Kidney (tissue), 14 donors: Measurements from ENCODE around the gene TCF3. TPM values are rescaled to one million over a fixed set of nuclear protein-coding genes. Genes with fewer than 3 reads are reported as not detected.

ENCODE experiments used
- DNase-seq, 5 donors: peaks; one replicate each; pipeline ENCODE4 v3.0.0-alpha.2; 2013 to 2020
- FAIRE-seq: peaks from 2 replicates; lab custom pipeline; 2012; peaks lifted over from hg19 to GRCh38; lab: Jason Lieb, UNC
- H3K27ac ChIP-seq, 2 donors: one replicate each; pipeline ENCODE4 v1.7.0; 2013; ENCODE audit warnings: low read depth in 2 of 2, low read length in 2 of 2, inconsistent platforms in 1 of 2
- H3K27me3 ChIP-seq: one replicate; pipeline ENCODE4 v1.7.1; 2013; ENCODE audit warnings: low read length, inconsistent platforms; ENCODE audit not compliant: control insufficient read depth, insufficient read depth
- H3K36me3 ChIP-seq, 3 donors: one replicate each; pipeline versions ENCODE4 v1.7.0 to v1.7.1; 2013; ENCODE audit warnings: low read length in 3 of 3, control low read depth in 1 of 3, inconsistent platforms in 1 of 3; ENCODE audit not compliant: insufficient read depth in 3 of 3, control insufficient read depth in 2 of 3
- H3K4me1 ChIP-seq, 3 donors: one replicate each; pipeline versions ENCODE4 v1.7.0 to v1.7.1; 2013; ENCODE audit warnings: low read length in 3 of 3, inconsistent platforms in 1 of 3, low read depth in 1 of 3; ENCODE audit not compliant: control insufficient read depth in 2 of 3, insufficient read depth in 2 of 3
- H3K4me3 ChIP-seq, 3 donors: one replicate each; pipeline versions ENCODE4 v1.7.0 to v1.8.1; 2013; ENCODE audit warnings: low read length in 3 of 3, control low read depth in 1 of 3, inconsistent platforms in 1 of 3
- H3K9ac ChIP-seq, 3 donors: one replicate each; pipeline versions ENCODE4 v1.7.0 to v1.7.1; 2013; ENCODE audit warnings: low read length in 3 of 3, control low read depth in 1 of 3, inconsistent platforms in 1 of 3
- H3K9me3 ChIP-seq, 3 donors: one replicate each; pipeline versions ENCODE4 v1.7.0 to v1.7.1; 2013; ENCODE audit warnings: low read length in 3 of 3, control low read depth in 1 of 3, inconsistent platforms in 1 of 3; ENCODE audit not compliant: control insufficient read depth in 2 of 3, insufficient read depth in 1 of 3
- CTCF ChIP-seq: IDR thresholded peaks from 3 replicates; pipeline ENCODE4 v1.5.1; 2012; ENCODE audit warnings: mild to moderate bottlenecking, moderate library complexity, borderline replicate concordance; ENCODE audit not compliant: insufficient read depth; ENCODE audit errors: extremely low read depth
- intact Hi-C: fragments of 100-400 bp; cut with DNase I; formaldehyde crosslinking; loops from one replicate; pipeline ENCODE4 v1.11.1; 2022
- polyA plus RNA-seq: library from polyadenylated mRNA; stranded (reverse); fragments of 350-450 nt; fragmentation: Illumina TruSeq; extraction: RNeasy Lipid Tissue Mini Kit (QIAGEN cat#74804); gene quantifications from one replicate; pipeline ENCODE4 v1.2.3, GENCODE V29; 2014; ENCODE audit warnings: low read depth, low replicate concordance; ENCODE audit not compliant: insufficient read depth
- total RNA-seq: library from RNA; stranded (reverse); fragmentation: NEBNext Ultra II Directional; extraction: Animal tissue kit (Norgen Biotek cat#: 25700); gene quantifications from one replicate; pipeline ENCODE4 v1.2.1, GENCODE V29; 2021
- donor health status: control.
- donor health status: control.
- donor health status: control.
- donor health status: control.
- donor health status: control.
- donor health status: DM: yes; HTN: yes; CAD: no.
- donor health status: Normal renal cell carcinoma (clear cell type).

Gene TCF3
- total and polyA plus RNA-seq, 2 donors from 2014 or later: 20.3 to 50.2 TPM

DNA sequence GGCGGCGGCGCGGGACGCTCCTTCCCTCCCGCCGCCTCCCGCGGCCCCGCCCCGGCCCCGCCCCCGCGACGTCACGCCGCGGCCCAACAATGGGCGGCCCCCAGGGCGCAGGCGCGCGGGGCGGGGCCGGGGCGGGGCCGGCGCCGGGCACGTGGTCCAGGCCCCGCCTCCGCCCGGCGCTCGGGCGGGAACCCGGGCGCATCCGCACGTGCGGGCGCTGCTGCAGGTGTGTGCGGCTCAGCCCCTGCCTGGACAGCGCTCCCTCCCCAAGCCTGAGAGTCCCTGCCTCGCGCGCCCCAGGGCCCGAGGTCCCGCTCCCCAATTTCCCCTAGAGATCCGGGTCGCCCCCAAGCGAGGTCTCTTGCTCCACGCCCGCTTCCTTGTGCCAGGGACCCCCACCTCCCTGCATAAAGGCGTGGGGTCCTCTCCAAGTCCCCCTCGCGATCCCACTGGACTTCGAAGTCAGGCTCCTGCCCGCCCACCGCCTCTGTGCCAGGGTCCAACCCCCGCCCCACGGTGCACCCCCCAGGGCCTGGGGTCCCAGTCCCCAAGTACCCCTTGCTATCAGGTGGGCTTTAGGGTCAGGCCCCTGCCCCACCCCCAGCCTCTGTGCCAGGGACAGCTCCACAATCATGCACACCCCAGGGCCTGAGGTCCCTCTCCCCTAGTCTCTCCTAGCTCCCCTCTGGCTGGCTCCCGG is 83.9 kb downstream of the TCF3 start, which contains the start of gene MEX3D:
Gene MEX3D (minus strand): TSS at position 6 of the 700 bp plus-strand sequence. CDS start 267 bp downstream, outside the sequence.
- TF ChIP-seq CTCF: no peak
- peak within 1 kb of the TSS in 2 of 3 donors; percentile 41 to 48 for H3K4me3 ChIP-seq
- H3K36me3 ChIP-seq: no peaks in the 10 kb centered on the region
- no peaks in the 10 kb centered on the region for H3K9me3 ChIP-seq
- no peak for FAIRE-seq
- H3K27ac ChIP-seq: no peak within 1 kb of the TSS
- peak; percentile 71 to 92 (median 90) for DNase-seq
- H3K9ac ChIP-seq: no peak within 1 kb of the TSS
- intact Hi-C loops: no loop called here
- no peaks in the 10 kb centered on the region for H3K27me3 ChIP-seq
- H3K4me1 ChIP-seq: peaks cover 0 to 9% (median 0%) of the 10 kb centered on the region in 3 donors

GRCh38 chr19:1567848-1568227 is 84.6 kb downstream of the TCF3 start:
- Histone ChIP-seq H3K4me3 (no peak overlapping the region), H3K36me3 (no peaks in the 10 kb centered on the region), H3K27me3 (no peaks in the 10 kb centered on the region), H3K9ac (no peak overlapping the region), H3K27ac (no peak overlapping the region), H3K4me1 (peaks cover 0 to 9% (median 0%) of the 10 kb centered on the region in 3 donors), H3K9me3 (no peaks in the 10 kb centered on the region)
- FAIRE-seq: no peak
- TF ChIP-seq CTCF: no peak
- intact Hi-C loops: no loop called here
- DNase-seq: peak in 1 of 5 donors; percentile 28

- FAIRE-seq (no peak), DNase-seq (peak; percentile 23 to 84 (median 44))
- H3K27me3 ChIP-seq: no peaks in the 10 kb centered on the region
- no peak overlapping the region for H3K9ac ChIP-seq
- TF ChIP-seq CTCF: no peak
- H3K27ac ChIP-seq: peak overlapping the region in 1 of 2 donors; percentile 51
- no peaks in the 10 kb centered on the region for H3K9me3 ChIP-seq
- H3K4me1 ChIP-seq: peaks cover 0 to 9% (median 0%) of the 10 kb centered on the region in 3 donors
- intact Hi-C loops: no loop called here
- no peaks in the 10 kb centered on the region for H3K36me3 ChIP-seq
- H3K4me3 ChIP-seq: peak overlapping the region in 2 of 3 donors; percentile 41 to 48
Observed at GRCh38 chr19:1567116-1567847, 85.1 kb downstream of the TCF3 start.
